SU-DHL-6 (cell line): ENCODE measurements around the gene ANHX.

Experiments
- CTCF ChIP-seq: fragments of 200-600 bp; sonication (generic); IDR thresholded peaks from one replicate; pipeline ENCODE4 v1.5.1; 2017; ENCODE audit warnings: antibody characterized with exemption, mild to moderate bottlenecking, low read length, moderate library complexity; ENCODE audit not compliant: insufficient read depth, poor library complexity, severe bottlenecking
- EZH2phosphoT487 ChIP-seq: fragments of 200-600 bp; sonication (generic), shearing (Covaris generic); conservative IDR thresholded peaks from 2 replicates; pipeline ENCODE4 v1.6.1; 2018; ENCODE audit warnings: mild to moderate bottlenecking, antibody characterized with exemption, low read length, moderate library complexity, mixed read lengths

- TF ChIP-seq CTCF (no peak), EZH2phosphoT487 (no peak)
Measured at GRCh38 chr12:133215724-133216123, 20.0 kb downstream of the ANHX start.
